Measurements from ENCODE around the gene ADSS1. TPM values are rescaled to one million over a fixed set of nuclear protein-coding genes. Genes with fewer than 3 reads are reported as not detected.

The ADSS1 gene
- total RNA-seq = 0.43 and 2.2 TPM in 2 replicates

DNA sequence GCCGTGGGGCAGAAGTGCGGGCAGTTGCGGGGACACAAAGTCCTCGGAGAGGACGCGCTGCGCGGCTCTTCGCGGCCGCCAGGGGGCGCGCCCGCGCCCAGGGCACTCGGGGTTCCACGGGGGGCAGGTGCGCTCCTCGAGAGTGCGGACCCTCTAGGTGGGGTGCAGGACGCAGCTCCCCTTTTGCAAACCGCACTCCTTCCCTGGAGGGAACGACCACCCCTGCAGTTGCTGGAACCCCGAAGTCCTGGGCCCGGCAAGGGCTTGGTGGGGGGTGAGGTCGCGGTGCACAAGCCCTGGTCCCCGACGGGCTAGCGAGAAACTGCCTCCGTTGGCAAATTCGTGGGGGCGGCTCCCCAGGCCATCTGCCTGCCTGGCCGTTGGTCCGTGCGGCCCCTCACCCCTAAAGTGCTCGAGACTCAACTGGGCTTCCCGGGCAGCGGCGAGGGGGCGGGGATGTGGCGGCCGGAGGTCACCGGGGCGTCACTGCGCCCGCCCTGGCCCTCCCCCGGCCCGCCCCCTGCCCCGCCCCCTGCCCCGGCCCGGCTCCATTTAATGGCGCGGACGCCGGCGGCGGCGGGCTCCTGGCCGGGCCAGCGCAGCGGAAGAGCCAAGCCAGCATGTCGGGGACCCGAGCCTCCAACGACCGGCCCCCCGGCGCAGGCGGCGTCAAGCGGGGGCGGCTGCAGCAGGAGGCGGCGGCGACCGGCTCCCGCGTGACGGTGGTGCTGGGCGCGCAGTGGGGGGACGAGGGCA is at the start of gene ADSS1:
Gene ADSS1, plus strand, starts transcription at position 579 of the 756 bp plus-strand sequence. Its CDS starts 42 bp downstream, at position 621.

GRCh38 chr14:104689109-104689880 is 34.7 kb upstream of the ADSS1 start, which contains the start of gene INF2:
INF2 (plus strand) TSS chr14:104689618; CDS start chr14:104701366, 11,748 bp downstream.

GRCh38 chr14:104752735-104753527 is 28.9 kb downstream of the ADSS1 start, which contains the start of gene SIVA1:
SIVA1 (plus strand) TSS chr14:104753147; CDS start chr14:104753202, 55 bp downstream.

DNA sequence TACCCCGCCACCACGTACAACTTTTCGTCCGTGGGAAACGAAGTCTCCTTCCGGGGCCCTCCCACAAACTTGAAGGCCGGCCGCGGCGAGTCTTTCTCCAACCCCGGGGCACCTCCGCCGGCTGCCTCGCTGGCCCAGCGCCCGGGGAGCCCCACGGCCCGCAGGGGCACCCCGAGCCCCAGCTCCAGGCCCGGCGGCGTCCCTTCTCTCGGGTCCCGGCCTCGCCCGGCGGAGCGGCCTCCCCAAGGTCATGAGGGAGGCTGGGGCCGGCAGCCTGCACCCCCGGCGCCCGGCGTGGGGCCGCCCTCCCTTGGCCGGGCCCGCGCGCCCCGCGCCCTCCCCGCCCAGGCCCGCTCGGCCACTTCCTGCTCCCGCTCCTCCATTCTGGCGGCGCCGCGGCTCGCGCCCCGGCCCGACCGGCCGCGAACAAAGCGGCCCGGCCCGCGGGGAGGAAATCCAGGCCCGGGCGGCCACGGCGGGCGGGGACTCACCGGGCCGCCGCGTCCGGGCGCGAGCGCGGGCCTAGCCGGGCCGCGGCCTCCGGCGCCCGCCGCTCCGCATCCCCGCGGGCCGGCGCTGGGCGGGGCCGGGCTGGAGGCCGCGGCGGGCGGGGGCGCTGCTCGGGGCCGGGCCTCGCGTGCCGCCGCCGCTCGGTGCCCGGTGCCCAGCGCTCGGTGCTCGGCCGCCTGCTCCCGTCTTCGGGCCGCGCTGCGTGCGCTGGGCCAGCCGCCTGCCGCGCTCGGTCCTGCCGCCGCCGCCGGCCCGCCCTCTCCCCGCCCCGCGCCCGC is 71.2 kb downstream of the ADSS1 start, which contains the start of gene AKT1:
Gene AKT1, minus strand, starts transcription at position 756 of the 788 bp plus-strand sequence. CDS start 3,105 bp downstream, outside the sequence.

Small RNA genes lying within 50 kb of the gene (small RNA-seq; reads per million reads assigned to genes)
- gene MIR4710 (ENCODE audit: low replicate concordance) = not detected

Other genes with a start within 250 kb of the ADSS1 start
- gene C14orf180, start 144.5 kb upstream of the ADSS1 start, total RNA-seq = not detected in 2 replicates
- gene TMEM179, start 119.5 kb upstream of the ADSS1 start, total RNA-seq = not detected in 2 replicates
- gene INF2, start 34.6 kb upstream of the ADSS1 start, total RNA-seq = 40.3 and 79.2 TPM in 2 replicates
- 59.5 and 89.2 TPM in 2 replicates for gene SIVA1, start 28.9 kb downstream of the ADSS1 start, total RNA-seq
- 244 and 287 TPM in 2 replicates for gene AKT1, start 71.5 kb downstream of the ADSS1 start, total RNA-seq
- gene ZBTB42, start 76.9 kb downstream of the ADSS1 start, total RNA-seq = 2.9 and 3.3 TPM in 2 replicates
- gene CEP170B, start 141.0 kb downstream of the ADSS1 start, total RNA-seq = 30.2 and 42.5 TPM in 2 replicates
- gene PLD4, start 200.7 kb downstream of the ADSS1 start, total RNA-seq = under 0.01 TPM in 1 of 2 replicates, not detected in the other